DOHH2 (cell line): ENCODE data around the gene TFPT.

Experiments used
- H3F3A ChIP-seq: fragments of 200-600 bp; sonication (generic), shearing (Covaris generic); 2 replicates; pipeline ENCODE4 v1.6.0; 2016; ENCODE audit warnings: antibody characterized with exemption, mild to moderate bottlenecking; ENCODE audit not compliant: control insufficient read depth, insufficient read depth
- H3K27ac ChIP-seq: fragments of 200-600 bp; sonication (generic); 2 replicates; pipeline ENCODE4 v1.5.1; 2014; ENCODE audit warnings: low read depth, mild to moderate bottlenecking, low read length, moderate library complexity
- H3K27me3 ChIP-seq: fragments of 200-600 bp; sonication (generic); 2 replicates; pipeline ENCODE4 v1.6.1; 2014; ENCODE audit warnings: mild to moderate bottlenecking, low read length, mixed read lengths; ENCODE audit not compliant: control insufficient read depth
- H3K36me3 ChIP-seq: fragments of 200-600 bp; sonication (generic); 2 replicates; pipeline ENCODE4 v1.6.1; 2014; ENCODE audit warnings: mild to moderate bottlenecking, low read length, moderate library complexity, mixed read lengths; ENCODE audit not compliant: control insufficient read depth
- H3K4me1 ChIP-seq: fragments of 200-600 bp; sonication (generic); 2 replicates; pipeline ENCODE4 v1.6.1; 2014; ENCODE audit warnings: mild to moderate bottlenecking, low read length, mixed read lengths; ENCODE audit not compliant: control insufficient read depth
- H3K4me2 ChIP-seq: fragments of 200-600 bp; sonication (generic); 2 replicates; pipeline ENCODE4 v1.6.0; 2014; ENCODE audit warnings: mild to moderate bottlenecking, low read length, moderate library complexity
- H3K4me3 ChIP-seq: fragments of 200-600 bp; sonication (generic); 2 replicates; pipeline ENCODE4 v1.5.1; 2014; ENCODE audit warnings: mild to moderate bottlenecking, low read length, mixed read lengths
- H3K79me2 ChIP-seq: fragments of 200-600 bp; sonication (generic); 2 replicates; pipeline ENCODE4 v1.6.1; 2014; ENCODE audit warnings: mild to moderate bottlenecking, low read length, mixed read lengths; ENCODE audit not compliant: control insufficient read depth
- H3K9me2 ChIP-seq: fragments of 200-600 bp; sonication (generic); replicated peaks from 2 replicates; pipeline ENCODE4 v1.6.1; 2014; ENCODE audit warnings: mild to moderate bottlenecking, low read length, mixed read lengths; ENCODE audit not compliant: control insufficient read depth
- H3K9me3 ChIP-seq: fragments of 200-600 bp; sonication (generic); 2 replicates; pipeline ENCODE4 v1.6.1; 2014; ENCODE audit warnings: antibody characterized with exemption, low read length, mixed read lengths; ENCODE audit not compliant: control insufficient read depth, insufficient read depth
- H4K20me1 ChIP-seq: fragments of 200-600 bp; sonication (generic); 2 replicates; pipeline ENCODE4 v1.6.0; 2014; ENCODE audit warnings: low read depth, mild to moderate bottlenecking, antibody characterized with exemption, low read length, moderate library complexity; ENCODE audit not compliant: control insufficient read depth, insufficient read depth
- EZH2phosphoT487 ChIP-seq: fragments of 200-600 bp; sonication (generic); IDR thresholded peaks from 2 replicates; pipeline ENCODE4 v1.6.1; 2017; ENCODE audit warnings: borderline replicate concordance, mild to moderate bottlenecking, antibody characterized with exemption, low read length, moderate library complexity, mixed read lengths
- TF ChIP-seq, protein P1 (sequence below): fragments of 200-600 bp; sonication (generic); IDR thresholded peaks from one replicate; pipeline ENCODE4 v1.5.1; 2014; ENCODE audit warnings: antibody characterized with exemption, mild to moderate bottlenecking, low read depth, low read length; ENCODE audit not compliant: poor library complexity, severe bottlenecking

The TFPT gene

DNA sequence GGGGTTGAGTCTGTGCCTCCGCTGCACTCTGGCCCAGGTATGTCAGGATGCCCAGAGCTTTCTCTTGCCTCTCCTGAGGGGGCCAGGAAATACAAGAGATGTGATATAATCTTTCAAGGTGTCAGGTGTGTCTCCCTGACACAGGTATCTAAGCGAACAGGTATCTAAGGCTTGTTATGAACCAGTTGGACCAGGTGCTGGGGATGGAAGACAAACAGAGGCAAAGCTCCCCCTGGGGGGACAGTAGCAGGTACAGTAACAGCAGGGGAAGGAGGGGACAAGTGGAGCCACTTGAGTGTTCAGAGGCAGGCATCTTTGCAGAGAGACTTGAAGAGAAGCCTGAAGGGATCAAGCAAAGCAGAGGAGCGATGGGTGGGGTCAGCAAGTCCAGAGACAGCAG, 41.5 kb upstream of the TFPT start:
- Histone ChIP-seq H3K9me2 (no peaks in the 10 kb centered on the region), H3K4me2 (no peak overlapping the region), H3K4me1 (peaks cover 27% of the 10 kb centered on the region), H3K9me3 (no peaks in the 10 kb centered on the region), H3K36me3 (peaks cover 56% of the 10 kb centered on the region), H3F3A (peaks cover 3% of the 10 kb centered on the region), H3K27ac (no peak overlapping the region), H4K20me1 (no peaks in the 10 kb centered on the region), H3K27me3 (no peaks in the 10 kb centered on the region), H3K4me3 (no peak overlapping the region), H3K79me2 (peaks cover 27% of the 10 kb centered on the region)
- no peak for TF ChIP-seq EZH2phosphoT487
- TF ChIP-seq, protein P1, sequence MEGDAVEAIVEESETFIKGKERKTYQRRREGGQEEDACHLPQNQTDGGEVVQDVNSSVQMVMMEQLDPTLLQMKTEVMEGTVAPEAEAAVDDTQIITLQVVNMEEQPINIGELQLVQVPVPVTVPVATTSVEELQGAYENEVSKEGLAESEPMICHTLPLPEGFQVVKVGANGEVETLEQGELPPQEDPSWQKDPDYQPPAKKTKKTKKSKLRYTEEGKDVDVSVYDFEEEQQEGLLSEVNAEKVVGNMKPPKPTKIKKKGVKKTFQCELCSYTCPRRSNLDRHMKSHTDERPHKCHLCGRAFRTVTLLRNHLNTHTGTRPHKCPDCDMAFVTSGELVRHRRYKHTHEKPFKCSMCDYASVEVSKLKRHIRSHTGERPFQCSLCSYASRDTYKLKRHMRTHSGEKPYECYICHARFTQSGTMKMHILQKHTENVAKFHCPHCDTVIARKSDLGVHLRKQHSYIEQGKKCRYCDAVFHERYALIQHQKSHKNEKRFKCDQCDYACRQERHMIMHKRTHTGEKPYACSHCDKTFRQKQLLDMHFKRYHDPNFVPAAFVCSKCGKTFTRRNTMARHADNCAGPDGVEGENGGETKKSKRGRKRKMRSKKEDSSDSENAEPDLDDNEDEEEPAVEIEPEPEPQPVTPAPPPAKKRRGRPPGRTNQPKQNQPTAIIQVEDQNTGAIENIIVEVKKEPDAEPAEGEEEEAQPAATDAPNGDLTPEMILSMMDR, result no peak

- H4K20me1 ChIP-seq, result no peaks in the 10 kb centered on the region
- no peaks in the 10 kb centered on the region for H3K27me3 ChIP-seq
- TF ChIP-seq EZH2phosphoT487, result no peak
- TF ChIP-seq, protein P1, result no peak
- peaks cover 3% of the 10 kb centered on the region for H3F3A ChIP-seq
- peaks cover 23% of the 10 kb centered on the region for H3K79me2 ChIP-seq
- no peaks in the 10 kb centered on the region for H3K9me2 ChIP-seq
- no peak overlapping the region for H3K27ac ChIP-seq
- no peaks in the 10 kb centered on the region for H3K9me3 ChIP-seq
- no peak overlapping the region for H3K4me2 ChIP-seq
- H3K4me1 ChIP-seq, result peaks cover 22% of the 10 kb centered on the region
- peaks cover 61% of the 10 kb centered on the region for H3K36me3 ChIP-seq
- H3K4me3 ChIP-seq, result no peak overlapping the region
These were observed 41.0 kb upstream of the TFPT start for GRCh38 chr19:54156490-54156889.

GRCh38 chr19:54155694-54156093, 40.2 kb upstream of the TFPT start:
- Histone ChIP-seq H4K20me1 (no peaks in the 10 kb centered on the region), H3K4me2 (no peak overlapping the region), H3K27me3 (no peaks in the 10 kb centered on the region), H3K9me2 (no peaks in the 10 kb centered on the region), H3F3A (peaks cover 3% of the 10 kb centered on the region), H3K27ac (no peak overlapping the region), H3K4me1 (peaks cover 14% of the 10 kb centered on the region), H3K36me3 (peaks cover 66% of the 10 kb centered on the region), H3K79me2 (peaks cover 20% of the 10 kb centered on the region), H3K9me3 (no peaks in the 10 kb centered on the region), H3K4me3 (no peak overlapping the region)
- TF ChIP-seq, protein P1, result no peak
- TF ChIP-seq EZH2phosphoT487, result no peak
